ENCODE measurements around the gene EEF2. TPM values are rescaled to one million over a fixed set of nuclear protein-coding genes. Genes with fewer than 3 reads are reported as not detected.

Gene EEF2
- total RNA-seq, 1 experiment from 2014 or later, result 1,742 TPM

GRCh38 chr19:4018140-4018613 lies 32.9 kb upstream of the EEF2 start:
- DNase-seq, result no peak
- no TSS peak for BruUV-seq (replicated peaks)
- Histone ChIP-seq H4K20me1 (ENCODE audit: insufficient read depth) (peaks cover 23% of the 10 kb centered on the region), H2AFZ (no peak overlapping the region), H3K9me3 (ENCODE audit: insufficient read depth, low read depth) (no peaks in the 10 kb centered on the region), H3K9me2 (ENCODE audit: insufficient read depth) (no peaks in the 10 kb centered on the region), H3K4me3 (no peak overlapping the region), H3K27ac (no peak overlapping the region), H3K79me2 (ENCODE audit: low read depth) (peaks cover 6% of the 10 kb centered on the region; the same call in 1 of the 2 replicates), H3K36me3 (ENCODE audit: low read depth) (no peaks in the 10 kb centered on the region), H3K4me2 (no peak overlapping the region), H3K27me3 (ENCODE audit: insufficient read depth, low read depth) (no peaks in the 10 kb centered on the region), H3K4me1 (replicated peaks; ENCODE audit: insufficient read depth) (no peaks in the 10 kb centered on the region), H3F3A (ENCODE audit: insufficient read depth, low read depth) (no peaks in the 10 kb centered on the region)
- ChIA-PET POLR2A (ENCODE audit: unreplicated experiment) (no interaction called here), CTCF (no interaction called here)
- TF ChIP-seq EZH2 (IDR thresholded peaks at IDR 0.05; ENCODE audit: low read depth), result no peak
- no peak for TF ChIP-seq CTCF (conservative IDR thresholded peaks at IDR 0.05)
- intact Hi-C loops (cut with micrococcal nuclease; ENCODE audit: unreplicated experiment), result no loop called here

DNA sequence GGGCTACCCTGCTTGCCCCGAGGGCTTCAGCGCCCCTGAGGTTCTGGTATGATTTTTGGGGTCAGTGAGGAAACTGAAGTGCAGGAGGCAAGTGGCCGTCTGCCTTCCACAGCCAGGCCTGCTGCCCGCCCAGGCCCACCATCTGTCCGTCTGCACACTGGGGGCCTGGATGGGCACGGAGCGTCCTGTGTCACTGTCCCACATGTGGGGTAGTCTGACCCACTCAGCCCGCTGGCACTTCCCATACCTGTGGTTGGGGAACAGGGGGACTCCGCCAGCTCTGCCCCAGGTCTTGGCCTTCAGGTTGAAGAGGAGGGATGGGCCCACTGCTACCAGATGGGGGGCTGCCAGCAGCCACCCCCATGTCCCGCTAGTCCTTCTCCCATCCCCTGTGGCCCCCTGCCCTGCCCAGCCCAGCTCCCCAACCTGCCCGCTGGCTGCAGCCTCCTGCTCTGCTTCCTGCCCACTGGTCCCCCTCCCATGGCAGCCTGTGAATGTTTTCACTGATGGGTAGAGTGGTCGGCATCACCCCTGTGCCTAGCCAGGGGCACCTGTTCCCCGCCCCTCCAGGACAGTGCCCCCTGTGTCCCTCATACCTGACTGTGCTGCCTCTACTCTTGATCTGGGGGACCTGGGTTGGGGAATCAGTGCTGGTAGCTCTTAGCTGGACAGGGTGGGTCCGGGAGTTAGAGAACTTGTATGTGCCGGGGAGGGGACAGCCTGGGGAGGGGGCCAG lies 31.8 kb upstream of the EEF2 start:
- H3K9me2 ChIP-seq (ENCODE audit: insufficient read depth), result no peaks in the 10 kb centered on the region
- intact Hi-C loops (cut with micrococcal nuclease; ENCODE audit: unreplicated experiment), result no loop called here
- H3F3A ChIP-seq (ENCODE audit: insufficient read depth, low read depth), result no peaks in the 10 kb centered on the region
- TF ChIP-seq CTCF (conservative IDR thresholded peaks at IDR 0.05) (no peak), EZH2 (IDR thresholded peaks at IDR 0.05; ENCODE audit: low read depth) (no peak)
- H3K36me3 ChIP-seq (ENCODE audit: low read depth), result no peaks in the 10 kb centered on the region
- no peaks in the 10 kb centered on the region for H3K27me3 ChIP-seq (ENCODE audit: insufficient read depth, low read depth)
- H3K4me2 ChIP-seq, result no peak overlapping the region
- CTCF ChIA-PET, result no interaction called here
- DNase-seq, result no peak
- POLR2A ChIA-PET (ENCODE audit: unreplicated experiment), result no interaction called here
- H4K20me1 ChIP-seq (ENCODE audit: insufficient read depth), result peaks cover 19% of the 10 kb centered on the region
- H3K79me2 ChIP-seq (ENCODE audit: low read depth), result peaks cover 6% of the 10 kb centered on the region; the same call in 1 of the 2 replicates
- no peaks in the 10 kb centered on the region for H3K4me1 ChIP-seq (replicated peaks; ENCODE audit: insufficient read depth)
- no TSS peak for BruUV-seq (replicated peaks)
- H2AFZ ChIP-seq, result no peak overlapping the region
- no peak overlapping the region for H3K27ac ChIP-seq
- H3K9me3 ChIP-seq (ENCODE audit: insufficient read depth, low read depth), result no peaks in the 10 kb centered on the region
- H3K4me3 ChIP-seq, result no peak overlapping the region

- no peak for DNase-seq
- ChIA-PET CTCF (no interaction called here), POLR2A (ENCODE audit: unreplicated experiment) (no interaction called here)
- no peaks in the 10 kb centered on the region for H3K9me2 ChIP-seq (ENCODE audit: insufficient read depth)
- H2AFZ ChIP-seq, result no peak overlapping the region
- no peaks in the 10 kb centered on the region for H3K9me3 ChIP-seq (ENCODE audit: insufficient read depth, low read depth)
- no peaks in the 10 kb centered on the region for H3K36me3 ChIP-seq (ENCODE audit: low read depth)
- no peak overlapping the region for H3K27ac ChIP-seq
- no peaks in the 10 kb centered on the region for H3F3A ChIP-seq (ENCODE audit: insufficient read depth, low read depth)
- peaks cover 6% of the 10 kb centered on the region; the same call in 1 of the 2 replicates for H3K79me2 ChIP-seq (ENCODE audit: low read depth)
- TF ChIP-seq EZH2 (IDR thresholded peaks at IDR 0.05; ENCODE audit: low read depth) (no peak), CTCF (conservative IDR thresholded peaks at IDR 0.05) (no peak)
- no peaks in the 10 kb centered on the region for H3K4me1 ChIP-seq (replicated peaks; ENCODE audit: insufficient read depth)
- no TSS peak for BruUV-seq (replicated peaks)
- no peaks in the 10 kb centered on the region for H3K27me3 ChIP-seq (ENCODE audit: insufficient read depth, low read depth)
- intact Hi-C loops (cut with micrococcal nuclease; ENCODE audit: unreplicated experiment), result no loop called here
- H3K4me2 ChIP-seq, result no peak overlapping the region
- H3K4me3 ChIP-seq, result no peak overlapping the region
- peaks cover 18% of the 10 kb centered on the region for H4K20me1 ChIP-seq (ENCODE audit: insufficient read depth)
These were observed 31.2 kb upstream of the EEF2 start for GRCh38 chr19:4016486-4016885.

Data from PC-9 (cell line).